Suprapubic skin (tissue), 4 donors: ENCODE data around the gene PRKCE. TPM values are rescaled to one million over a fixed set of nuclear protein-coding genes. Genes with fewer than 3 reads are reported as not detected.

Experiments used
- DNase-seq, 2 donors: peaks; one replicate each; pipeline ENCODE4 v3.0.0-alpha.2; 2019; ENCODE audit warnings: low spot score in 2 of 2
- H3K27ac ChIP-seq: fragments of 200-600 bp; sonication (generic); one replicate; pipeline ENCODE4 v1.5.1; 2019
- H3K27me3 ChIP-seq: fragments of 200-600 bp; sonication (generic); one replicate; pipeline ENCODE4 v1.5.1; 2019
- H3K36me3 ChIP-seq: fragments of 200-600 bp; sonication (generic); one replicate; pipeline ENCODE4 v1.5.1; 2019
- H3K4me1 ChIP-seq: fragments of 200-600 bp; sonication (generic); one replicate; pipeline ENCODE4 v1.5.1; 2019
- H3K4me3 ChIP-seq: fragments of 200-600 bp; sonication (generic); one replicate; pipeline ENCODE4 v1.5.1; 2019; ENCODE audit warnings: mild to moderate bottlenecking
- H3K9me3 ChIP-seq: fragments of 200-600 bp; sonication (generic); one replicate; pipeline ENCODE4 v1.5.1; 2019
- CTCF ChIP-seq, 2 donors: fragments of 200-600 bp in 1 of 2; fragments of 450-650 bp in 1 of 2; sonication (generic) in 1 of 2; IDR thresholded peaks; one replicate each; pipeline ENCODE4 v1.5.1; 2016 to 2019; ENCODE audit warnings: antibody characterized with exemption in 2 of 2, mild to moderate bottlenecking in 1 of 2, moderate library complexity in 1 of 2
- EP300 ChIP-seq: sonication (generic); formaldehyde crosslinking; IDR thresholded peaks from one replicate; pipeline ENCODE4 v1.6.1; 2017; ENCODE audit warnings: antibody characterized with exemption
- POLR2A ChIP-seq, 2 donors: fragments of 450-650 bp; IDR thresholded peaks; one replicate each; pipeline ENCODE4 v1.6.1; 2017; ENCODE audit warnings: antibody characterized with exemption in 2 of 2, mild to moderate bottlenecking in 2 of 2, moderate library complexity in 2 of 2
- POLR2AphosphoS5 ChIP-seq, 3 donors: sonication (generic); formaldehyde crosslinking; IDR thresholded peaks; one replicate each; pipeline ENCODE4 v1.6.1; 2017; ENCODE audit warnings: antibody characterized with exemption in 3 of 3
- WGBS: methylation state at CpG from one replicate; pipeline ENCODE4 v1.1.5; 2018; 5-methylcytosine and 5-hydroxymethylcytosine counted together
- total RNA-seq, 4 donors: library from RNA; depleted of rRNA; stranded (reverse); fragments of >200 nt; gene quantifications; one replicate each; pipeline ENCODE4 v1.1.0, GENCODE V29; 2016

PRKCE gene
- total RNA-seq, 4 donors from 2014 or later: 7.9 to 18.3 (median 12.5) TPM

DNA sequence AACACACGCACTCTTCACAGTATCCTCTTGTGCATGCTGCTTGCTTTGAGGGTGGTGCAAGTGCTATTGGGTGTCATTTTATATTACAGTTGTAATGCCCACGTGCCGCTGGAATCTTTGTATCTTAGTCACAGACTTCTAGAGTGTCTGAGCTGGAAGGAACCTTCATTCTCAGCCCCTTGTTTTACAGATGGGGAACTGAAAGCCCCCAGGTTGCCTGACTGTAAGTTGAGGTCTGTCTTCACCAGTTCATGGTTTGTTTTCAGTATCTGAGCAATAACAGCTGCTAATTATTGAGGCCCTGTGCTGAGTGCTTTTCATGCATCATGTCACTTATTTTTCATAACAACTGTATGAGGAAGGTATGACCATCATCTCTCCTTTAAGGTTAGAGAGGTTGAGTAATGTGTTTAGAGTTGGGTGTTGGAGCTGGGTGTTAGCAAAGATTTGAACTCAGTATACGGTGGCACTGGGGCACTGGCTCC is 77.0 kb downstream of the PRKCE start:
- H3K27ac ChIP-seq: no peak overlapping the region
- no peak for TF ChIP-seq POLR2A (IDR thresholded peaks at IDR 0.05)
- no peak for TF ChIP-seq POLR2AphosphoS5 (IDR thresholded peaks at IDR 0.05)
- no peak for TF ChIP-seq CTCF (IDR thresholded peaks at IDR 0.05)
- no peak for TF ChIP-seq EP300
- 87% methylated on average over 4 of the region's 4 CpGs for WGBS
- no peaks in the 10 kb centered on the region for H3K27me3 ChIP-seq
- no peak for DNase-seq
- H3K4me3 ChIP-seq: no peak overlapping the region
- peaks cover 7% of the 10 kb centered on the region for H3K4me1 ChIP-seq
- no peaks in the 10 kb centered on the region for H3K36me3 ChIP-seq
- H3K9me3 ChIP-seq: no peaks in the 10 kb centered on the region

DNA sequence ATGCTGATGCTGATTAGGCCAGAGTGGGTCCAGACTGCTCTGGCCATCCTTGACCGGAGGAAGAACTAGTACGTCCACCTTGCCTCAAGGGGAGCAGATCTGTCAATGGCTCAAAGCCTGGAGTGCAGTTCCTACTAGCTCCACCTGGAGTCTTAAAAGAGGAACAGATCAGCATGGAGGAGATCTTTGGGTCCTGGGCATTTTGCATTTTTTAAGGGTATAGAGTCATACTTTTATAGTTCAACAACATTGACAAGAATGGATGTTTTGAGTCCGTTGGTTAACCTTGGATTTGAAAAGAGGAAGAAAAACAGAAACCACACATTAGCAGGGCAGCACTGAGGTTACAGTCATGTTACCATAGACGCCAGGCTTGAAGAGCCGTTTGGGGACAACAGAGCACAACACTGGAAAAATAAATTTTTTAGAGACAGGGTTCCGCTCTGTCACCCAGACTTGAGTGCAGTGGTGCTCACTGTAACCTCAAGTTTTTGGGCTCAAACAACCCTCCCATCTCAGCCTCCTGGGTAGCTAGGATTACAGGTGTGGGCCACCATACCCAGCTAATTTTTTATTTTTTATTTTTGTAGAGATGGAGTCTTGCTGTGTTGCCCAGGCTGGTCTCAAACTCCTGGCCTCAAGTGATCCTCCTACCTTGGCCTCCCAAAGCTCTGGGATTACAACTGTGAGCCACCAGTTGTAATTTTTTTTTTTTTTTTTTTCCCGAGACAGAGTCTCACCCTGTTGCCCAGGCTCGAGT is 78.5 kb downstream of the PRKCE start:
- 98% methylated on average over 8 of the region's 8 CpGs for WGBS

GRCh38 chr2:45731141-45731540 is 79.7 kb downstream of the PRKCE start:
- no peaks in the 10 kb centered on the region for H3K27me3 ChIP-seq
- H3K4me1 ChIP-seq: peaks cover 3% of the 10 kb centered on the region
- H3K36me3 ChIP-seq: no peaks in the 10 kb centered on the region
- TF ChIP-seq POLR2A (IDR thresholded peaks at IDR 0.05) (no peak), EP300 (no peak), POLR2AphosphoS5 (IDR thresholded peaks at IDR 0.05) (no peak)
- no peak for DNase-seq
- H3K9me3 ChIP-seq: no peaks in the 10 kb centered on the region
- no peak overlapping the region for H3K27ac ChIP-seq
- no peak overlapping the region for H3K4me3 ChIP-seq

More for the DNA sequence above, 78.5 kb downstream of the PRKCE start:
- Histone ChIP-seq H3K27me3 (no peaks in the 10 kb centered on the region), H3K4me1 (no peaks in the 10 kb centered on the region), H3K4me3 (no peak overlapping the region), H3K27ac (no peak overlapping the region), H3K36me3 (no peaks in the 10 kb centered on the region), H3K9me3 (no peaks in the 10 kb centered on the region)
- DNase-seq: no peak
- TF ChIP-seq POLR2AphosphoS5 (IDR thresholded peaks at IDR 0.05) (no peak), EP300 (no peak), CTCF (IDR thresholded peaks at IDR 0.05) (no peak), POLR2A (IDR thresholded peaks at IDR 0.05) (no peak)

- no peaks in the 10 kb centered on the region for H3K9me3 ChIP-seq
- TF ChIP-seq EP300 (no peak), CTCF (IDR thresholded peaks at IDR 0.05) (no peak), POLR2AphosphoS5 (IDR thresholded peaks at IDR 0.05) (no peak)
- peaks cover 3% of the 10 kb centered on the region for H3K4me1 ChIP-seq
- no peak for DNase-seq
- H3K36me3 ChIP-seq: no peaks in the 10 kb centered on the region
- H3K4me3 ChIP-seq: no peak overlapping the region
- WGBS: 92% methylated on average over 2 of the region's 2 CpGs
- no peak overlapping the region for H3K27ac ChIP-seq
- H3K27me3 ChIP-seq: no peaks in the 10 kb centered on the region
Observed at GRCh38 chr2:45732436-45732835, 81.0 kb downstream of the PRKCE start.

DNA sequence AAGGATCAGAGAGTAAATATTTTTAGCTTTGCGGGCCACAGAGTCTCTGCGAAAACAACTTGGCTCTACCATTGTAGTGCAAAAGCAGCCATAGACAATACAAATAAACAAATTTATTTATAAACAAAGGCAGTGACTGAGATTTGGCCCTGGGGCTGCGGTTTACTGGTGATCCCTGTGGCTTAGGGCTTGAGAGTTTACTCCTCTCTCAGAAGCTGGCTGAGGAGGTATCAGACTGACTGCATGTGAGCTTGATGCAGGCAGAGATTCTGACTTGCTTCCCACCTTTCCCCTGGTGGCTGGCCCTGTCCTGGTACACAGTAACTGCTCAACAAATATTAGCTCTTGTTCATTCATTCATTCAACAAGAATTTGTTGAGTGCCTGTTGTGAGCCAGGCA is 81.5 kb downstream of the PRKCE start:
- peaks cover 4% of the 10 kb centered on the region for H3K4me1 ChIP-seq
- WGBS: 96% methylated on average over 3 of the region's 3 CpGs
- TF ChIP-seq POLR2AphosphoS5 (IDR thresholded peaks at IDR 0.05): no peak
- no peak for TF ChIP-seq CTCF (IDR thresholded peaks at IDR 0.05)
- no peak for TF ChIP-seq EP300
- TF ChIP-seq POLR2A (IDR thresholded peaks at IDR 0.05): no peak
- no peaks in the 10 kb centered on the region for H3K27me3 ChIP-seq
- H3K36me3 ChIP-seq: no peaks in the 10 kb centered on the region
- no peak overlapping the region for H3K4me3 ChIP-seq
- DNase-seq: no peak
- no peak overlapping the region for H3K27ac ChIP-seq
- H3K9me3 ChIP-seq: no peaks in the 10 kb centered on the region
